ENCODE results near the gene GNG13. TPM values are rescaled to one million over a fixed set of nuclear protein-coding genes. Genes with fewer than 3 reads are reported as not detected.

The GNG13 gene
- total RNA-seq, 2 experiments from 2014 or later: not detected

- DNase-seq: no peak
- TF ChIP-seq CTCF (IDR thresholded peaks at IDR 0.05): no peak
- ChIA-PET CTCF (no interaction called here), POLR2A (no interaction called here)
- H3K27ac Mint-ChIP-seq: no peak overlapping the region
- peaks cover 2% of the 10 kb centered on the region for H3K27me3 Mint-ChIP-seq
- ATAC-seq: no peak
- H3K9me3 Mint-ChIP-seq: peaks cover 3% of the 10 kb centered on the region
- no peaks in the 10 kb centered on the region for H3K4me1 Mint-ChIP-seq (ENCODE audit: low read depth)
- H3K4me3 Mint-ChIP-seq: no peak overlapping the region
- intact Hi-C loops (cut with micrococcal nuclease): no loop called here
- H3K36me3 Mint-ChIP-seq (ENCODE audit: low read depth): no peaks in the 10 kb centered on the region
Observed at GRCh38 chr16:830871-831570, 30.5 kb upstream of the GNG13 start.

GRCh38 chr16:830107-830870 is 29.8 kb upstream of the GNG13 start:
- ChIA-PET CTCF (no interaction called here), POLR2A (no interaction called here)
- intact Hi-C loops (cut with micrococcal nuclease): no loop called here
- Mint-ChIP-seq H3K27ac (no peak overlapping the region), H3K9me3 (no peaks in the 10 kb centered on the region), H3K4me1 (ENCODE audit: low read depth) (no peaks in the 10 kb centered on the region), H3K27me3 (peaks cover 2% of the 10 kb centered on the region), H3K4me3 (no peak overlapping the region), H3K36me3 (ENCODE audit: low read depth) (no peaks in the 10 kb centered on the region)
- no peak for DNase-seq
- TF ChIP-seq CTCF (IDR thresholded peaks at IDR 0.05): no peak
- no peak for ATAC-seq

- CTCF ChIA-PET: no interaction called here
- POLR2A ChIA-PET: no interaction called here
- Mint-ChIP-seq H3K9me3 (no peaks in the 10 kb centered on the region), H3K4me3 (no peak overlapping the region), H3K36me3 (ENCODE audit: low read depth) (no peaks in the 10 kb centered on the region), H3K4me1 (ENCODE audit: low read depth) (no peaks in the 10 kb centered on the region), H3K27me3 (peaks cover 2% of the 10 kb centered on the region), H3K27ac (no peak overlapping the region)
- TF ChIP-seq CTCF (IDR thresholded peaks at IDR 0.05): no peak
- intact Hi-C loops (cut with micrococcal nuclease): no loop called here
- ATAC-seq (no peak), DNase-seq (no peak)
Observed at GRCh38 chr16:828891-829290, 28.4 kb upstream of the GNG13 start.

- DNase-seq (no peak), ATAC-seq (no peak)
- no peaks in the 10 kb centered on the region for H3K9me3 Mint-ChIP-seq
- intact Hi-C loops (cut with micrococcal nuclease): no loop called here
- ChIA-PET CTCF (no interaction called here), POLR2A (no interaction called here)
- no peaks in the 10 kb centered on the region for H3K36me3 Mint-ChIP-seq (ENCODE audit: low read depth)
- peaks cover 2% of the 10 kb centered on the region for H3K27me3 Mint-ChIP-seq
- H3K4me3 Mint-ChIP-seq: no peak overlapping the region
- no peaks in the 10 kb centered on the region for H3K4me1 Mint-ChIP-seq (ENCODE audit: low read depth)
- no peak overlapping the region for H3K27ac Mint-ChIP-seq
- no peak for TF ChIP-seq CTCF (IDR thresholded peaks at IDR 0.05)
Observed at GRCh38 chr16:827513-827912, 27.0 kb upstream of the GNG13 start.

GRCh38 chr16:825341-826061 is 25.0 kb upstream of the GNG13 start:
- no peak overlapping the region for H3K4me3 Mint-ChIP-seq
- peaks cover 2% of the 10 kb centered on the region for H3K4me1 Mint-ChIP-seq (ENCODE audit: low read depth)
- CTCF ChIA-PET: no interaction called here
- H3K27ac Mint-ChIP-seq: no peak overlapping the region
- POLR2A ChIA-PET: interaction anchor here (0.8 kb wide), 1 partner anchor 10 kb away, joined by 3 read pairs; no protein-coding TSS in a partner anchor
- no peaks in the 10 kb centered on the region for H3K36me3 Mint-ChIP-seq (ENCODE audit: low read depth)
- no peak for ATAC-seq
- no peak for TF ChIP-seq CTCF (IDR thresholded peaks at IDR 0.05)
- intact Hi-C loops (cut with micrococcal nuclease): no loop called here
- H3K9me3 Mint-ChIP-seq: no peaks in the 10 kb centered on the region
- H3K27me3 Mint-ChIP-seq: peaks cover 8% of the 10 kb centered on the region
- DNase-seq: no peak
